A673 (cell line): ENCODE measurements around the gene SLC4A1. TPM values are rescaled to one million over a fixed set of nuclear protein-coding genes. Genes with fewer than 3 reads are reported as not detected.

Experiments
- BruUV-seq: library from RNA; stranded (reverse); fragments of 400-500 nt; replicated peaks from 2 replicates; lab custom pipeline; 2021; lab: Mats Ljungman, UMichigan
- CTCF ChIA-PET: fragments of 300-600 bp; sonication (Branson Sonifier 250); formaldehyde crosslinking; loops from one replicate; lab custom pipeline; 2022; ENCODE audit warnings: antibody characterized with exemption; lab: Charles Lee
- POLR2A ChIA-PET: fragments of 300-600 bp; sonication (Branson Sonifier 250); formaldehyde crosslinking; loops from one replicate; lab custom pipeline; 2022; ENCODE audit warnings: antibody characterized with exemption; ENCODE audit not compliant: low non-redundant PET; lab: Charles Lee
- DNase-seq: peaks from one replicate; pipeline ENCODE4 v3.0.0-alpha.2; 2015; ENCODE audit warnings: low spot score
- H3K27ac ChIP-seq: fragments of 200-600 bp; sonication (generic); 2 replicates; pipeline ENCODE4 v1.5.1; 2016; ENCODE audit warnings: mixed run types, low read depth, mild to moderate bottlenecking, mixed read lengths, antibody characterized with exemption, low read length; ENCODE audit not compliant: poor library complexity, severe bottlenecking
- H3K27me3 ChIP-seq: fragments of 200-600 bp; sonication (generic); replicated peaks from 2 replicates; pipeline ENCODE4 v1.6.1; 2017; ENCODE audit warnings: mixed run types, low read depth, mild to moderate bottlenecking, mixed read lengths, antibody characterized with exemption, low read length; ENCODE audit not compliant: insufficient read depth, poor library complexity
- H3K36me3 ChIP-seq: fragments of 200-600 bp; sonication (generic); 2 replicates; pipeline ENCODE4 v1.6.1; 2016; ENCODE audit warnings: mixed run types, mild to moderate bottlenecking, mixed read lengths, antibody characterized with exemption, low read length; ENCODE audit not compliant: insufficient read depth, poor library complexity, severe bottlenecking
- H3K4me1 ChIP-seq: fragments of 200-600 bp; sonication (generic); 2 replicates; pipeline ENCODE4 v1.6.1; 2017; ENCODE audit warnings: mixed run types, mild to moderate bottlenecking, mixed read lengths, antibody characterized with exemption, low read length; ENCODE audit not compliant: insufficient read depth, poor library complexity, severe bottlenecking
- H3K4me3 ChIP-seq: fragments of 200-600 bp; sonication (generic); 2 replicates; pipeline ENCODE4 v1.5.1; 2016; ENCODE audit warnings: low read depth, mixed run types, mild to moderate bottlenecking, mixed read lengths, low read length; ENCODE audit not compliant: poor library complexity, severe bottlenecking
- H3K9me3 ChIP-seq: fragments of 200-600 bp; sonication (generic); 2 replicates; pipeline ENCODE4 v1.6.1; 2016; ENCODE audit warnings: mixed run types, low read depth, mild to moderate bottlenecking, mixed read lengths, antibody characterized with exemption, low read length; ENCODE audit not compliant: poor library complexity, severe bottlenecking
- CTCF ChIP-seq: fragments of 300-800, 200-600 bp; sonication (generic); conservative IDR thresholded peaks from 2 replicates; pipeline ENCODE4 v1.5.1; 2017; ENCODE audit warnings: low read depth, mild to moderate bottlenecking, antibody characterized with exemption, low read length, moderate library complexity, mixed read lengths
- EZH2 ChIP-seq: fragments of 200-600 bp; sonication (generic); IDR thresholded peaks from 2 replicates; pipeline ENCODE4 v1.6.1; 2017; ENCODE audit warnings: borderline replicate concordance, low read depth, mild to moderate bottlenecking, mixed read lengths, antibody characterized with exemption, low read length; ENCODE audit not compliant: poor library complexity, severe bottlenecking
- intact Hi-C: fragments of 100-400 bp; cut with micrococcal nuclease; formaldehyde crosslinking; loops from one replicate; pipeline ENCODE4 v1.10.0; 2022; ENCODE audit not compliant: unreplicated experiment
- total RNA-seq: library from RNA; stranded (reverse); gene quantifications from 2 replicates; pipeline ENCODE4 v1.2.3, GENCODE V29; 2021

Gene SLC4A1
- total RNA-seq, 1 experiment from 2014 or later: not detected

GRCh38 chr17:44212507-44213402 is 55.2 kb downstream of the SLC4A1 start:
- Histone ChIP-seq H3K4me3 (no peak overlapping the region), H3K9me3 (no peaks in the 10 kb centered on the region), H3K27ac (no peak overlapping the region), H3K4me1 (peaks cover 7% of the 10 kb centered on the region), H3K36me3 (peaks cover 58% of the 10 kb centered on the region), H3K27me3 (no peaks in the 10 kb centered on the region)
- ChIA-PET CTCF (no interaction called here), POLR2A (no interaction called here)
- TF ChIP-seq EZH2: no peak
- TF ChIP-seq CTCF: no peak
- BruUV-seq: no TSS peak
- no peak for DNase-seq
- intact Hi-C loops: loop anchor here (5.0 kb wide), 1 partner anchor 135 kb away; the partner anchor contains the start of gene GRN

- H3K27me3 ChIP-seq: no peaks in the 10 kb centered on the region
- CTCF ChIA-PET: interaction anchor here (1.5 kb wide), 1 partner anchor 134 kb away, joined by 3 read pairs; no protein-coding TSS in a partner anchor
- no peak for DNase-seq
- H3K36me3 ChIP-seq: peaks cover 63% of the 10 kb centered on the region
- H3K4me1 ChIP-seq: no peaks in the 10 kb centered on the region
- no peaks in the 10 kb centered on the region for H3K9me3 ChIP-seq
- TF ChIP-seq CTCF: no peak
- no peak for TF ChIP-seq EZH2
- H3K4me3 ChIP-seq: no peak overlapping the region
- BruUV-seq: no TSS peak
- POLR2A ChIA-PET: no interaction called here
- no peak overlapping the region for H3K27ac ChIP-seq
- intact Hi-C loops: loop anchor here (5.0 kb wide), 1 partner anchor 136 kb away; the partner anchor contains the start of gene GRN
These were observed 56.4 kb downstream of the SLC4A1 start for GRCh38 chr17:44211281-44212265.
